ENCODE data around the gene GSK3A. TPM values are rescaled to one million over a fixed set of nuclear protein-coding genes. Genes with fewer than 3 reads are reported as not detected.
A peak's percentile ranks its signal among the peaks of the same experiment; 100 is the strongest.
"Not testable (repeated sequence)": the region's sequence is repeated elsewhere in the genome, so short reads cannot be mapped to it uniquely, and the experiment has no call there.

The GSK3A gene
- total RNA-seq, 1 experiment from 2014 or later = 46.0 TPM

DNA sequence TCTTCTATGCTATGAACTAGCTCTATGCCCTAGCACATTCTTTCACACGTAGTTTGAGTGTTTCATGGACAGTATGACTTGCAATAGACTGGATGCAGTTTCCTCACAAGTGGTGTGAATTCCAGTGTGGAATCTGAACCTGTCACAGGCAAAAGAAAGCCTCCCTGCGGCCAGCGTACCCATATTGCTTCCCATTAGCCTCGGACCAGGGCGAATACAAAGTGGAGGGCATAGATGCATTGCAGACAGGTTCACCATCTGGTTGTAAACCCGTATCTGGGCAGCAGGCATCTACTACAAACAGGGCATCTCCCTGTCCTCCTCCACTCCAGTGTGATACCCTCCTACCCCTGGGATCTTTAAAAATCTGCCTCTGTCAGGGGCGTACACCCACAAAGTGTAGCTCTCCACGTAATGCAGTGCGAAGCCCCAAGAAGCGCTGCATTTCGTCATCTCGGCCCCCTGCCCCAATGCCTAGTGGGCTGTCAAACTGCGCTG lies 25.3 kb upstream of the GSK3A start:
- no peaks in the 10 kb centered on the region for H3K36me3 ChIP-seq (ENCODE audit: control insufficient read depth, insufficient read depth, low read length)
- in situ Hi-C loops (cut with HindIII; ENCODE audit: low pct_unique_long_range_greater_than_20kb, low sequenced_read_pairs) (no loop called here), intact Hi-C loops (cut with micrococcal nuclease; ENCODE audit: unreplicated experiment) (no loop called here)
- BruUV-seq (replicated peaks) = TSS peak; percentile 99
- CTCF ChIA-PET = no interaction called here
- TF ChIP-seq, protein P1, sequence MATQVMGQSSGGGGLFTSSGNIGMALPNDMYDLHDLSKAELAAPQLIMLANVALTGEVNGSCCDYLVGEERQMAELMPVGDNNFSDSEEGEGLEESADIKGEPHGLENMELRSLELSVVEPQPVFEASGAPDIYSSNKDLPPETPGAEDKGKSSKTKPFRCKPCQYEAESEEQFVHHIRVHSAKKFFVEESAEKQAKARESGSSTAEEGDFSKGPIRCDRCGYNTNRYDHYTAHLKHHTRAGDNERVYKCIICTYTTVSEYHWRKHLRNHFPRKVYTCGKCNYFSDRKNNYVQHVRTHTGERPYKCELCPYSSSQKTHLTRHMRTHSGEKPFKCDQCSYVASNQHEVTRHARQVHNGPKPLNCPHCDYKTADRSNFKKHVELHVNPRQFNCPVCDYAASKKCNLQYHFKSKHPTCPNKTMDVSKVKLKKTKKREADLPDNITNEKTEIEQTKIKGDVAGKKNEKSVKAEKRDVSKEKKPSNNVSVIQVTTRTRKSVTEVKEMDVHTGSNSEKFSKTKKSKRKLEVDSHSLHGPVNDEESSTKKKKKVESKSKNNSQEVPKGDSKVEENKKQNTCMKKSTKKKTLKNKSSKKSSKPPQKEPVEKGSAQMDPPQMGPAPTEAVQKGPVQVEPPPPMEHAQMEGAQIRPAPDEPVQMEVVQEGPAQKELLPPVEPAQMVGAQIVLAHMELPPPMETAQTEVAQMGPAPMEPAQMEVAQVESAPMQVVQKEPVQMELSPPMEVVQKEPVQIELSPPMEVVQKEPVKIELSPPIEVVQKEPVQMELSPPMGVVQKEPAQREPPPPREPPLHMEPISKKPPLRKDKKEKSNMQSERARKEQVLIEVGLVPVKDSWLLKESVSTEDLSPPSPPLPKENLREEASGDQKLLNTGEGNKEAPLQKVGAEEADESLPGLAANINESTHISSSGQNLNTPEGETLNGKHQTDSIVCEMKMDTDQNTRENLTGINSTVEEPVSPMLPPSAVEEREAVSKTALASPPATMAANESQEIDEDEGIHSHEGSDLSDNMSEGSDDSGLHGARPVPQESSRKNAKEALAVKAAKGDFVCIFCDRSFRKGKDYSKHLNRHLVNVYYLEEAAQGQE (IDR thresholded peaks at IDR 0.05; ENCODE audit: insufficient read depth in 1 of 2, low read depth in 2 of 2, low read length in 1 of 2) = no peak
- TF ChIP-seq, protein P2, sequence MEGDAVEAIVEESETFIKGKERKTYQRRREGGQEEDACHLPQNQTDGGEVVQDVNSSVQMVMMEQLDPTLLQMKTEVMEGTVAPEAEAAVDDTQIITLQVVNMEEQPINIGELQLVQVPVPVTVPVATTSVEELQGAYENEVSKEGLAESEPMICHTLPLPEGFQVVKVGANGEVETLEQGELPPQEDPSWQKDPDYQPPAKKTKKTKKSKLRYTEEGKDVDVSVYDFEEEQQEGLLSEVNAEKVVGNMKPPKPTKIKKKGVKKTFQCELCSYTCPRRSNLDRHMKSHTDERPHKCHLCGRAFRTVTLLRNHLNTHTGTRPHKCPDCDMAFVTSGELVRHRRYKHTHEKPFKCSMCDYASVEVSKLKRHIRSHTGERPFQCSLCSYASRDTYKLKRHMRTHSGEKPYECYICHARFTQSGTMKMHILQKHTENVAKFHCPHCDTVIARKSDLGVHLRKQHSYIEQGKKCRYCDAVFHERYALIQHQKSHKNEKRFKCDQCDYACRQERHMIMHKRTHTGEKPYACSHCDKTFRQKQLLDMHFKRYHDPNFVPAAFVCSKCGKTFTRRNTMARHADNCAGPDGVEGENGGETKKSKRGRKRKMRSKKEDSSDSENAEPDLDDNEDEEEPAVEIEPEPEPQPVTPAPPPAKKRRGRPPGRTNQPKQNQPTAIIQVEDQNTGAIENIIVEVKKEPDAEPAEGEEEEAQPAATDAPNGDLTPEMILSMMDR (IDR thresholded peaks at IDR 0.05) = no peak
- TF ChIP-seq POLR2AphosphoS5 (IDR thresholded peaks at IDR 0.05; ENCODE audit: low read depth, low read length) (no peak), TCF7L2 (IDR thresholded peaks at IDR 0.05; ENCODE audit: low read depth, low read length) (no peak), SIN3A (IDR thresholded peaks at IDR 0.05; ENCODE audit: borderline replicate concordance, insufficient read depth, low read depth, low read length) (no peak)
- peaks cover 11% of the 10 kb centered on the region for H3K4me1 ChIP-seq (ENCODE audit: control insufficient read depth, insufficient read depth, low read length)
- H3K27me3 ChIP-seq (ENCODE audit: control insufficient read depth, insufficient read depth, low read length) = no peaks in the 10 kb centered on the region
- no peaks in the 10 kb centered on the region for H3K9me3 ChIP-seq (ENCODE audit: control insufficient read depth, insufficient read depth, low read depth, low read length)
- H3K4me3 ChIP-seq (ENCODE audit: low read depth in 2 of 2, low read length in 2 of 2) = peak overlapping the region; percentile 69 to 79
- POLR2A ChIA-PET = no interaction called here
- DNase-seq (ENCODE audit: low read depth, low spot score) = no peak
- no peak for ATAC-seq
- H3K27ac ChIP-seq (ENCODE audit: low read length) = peak overlapping the region; percentile 93

DNA sequence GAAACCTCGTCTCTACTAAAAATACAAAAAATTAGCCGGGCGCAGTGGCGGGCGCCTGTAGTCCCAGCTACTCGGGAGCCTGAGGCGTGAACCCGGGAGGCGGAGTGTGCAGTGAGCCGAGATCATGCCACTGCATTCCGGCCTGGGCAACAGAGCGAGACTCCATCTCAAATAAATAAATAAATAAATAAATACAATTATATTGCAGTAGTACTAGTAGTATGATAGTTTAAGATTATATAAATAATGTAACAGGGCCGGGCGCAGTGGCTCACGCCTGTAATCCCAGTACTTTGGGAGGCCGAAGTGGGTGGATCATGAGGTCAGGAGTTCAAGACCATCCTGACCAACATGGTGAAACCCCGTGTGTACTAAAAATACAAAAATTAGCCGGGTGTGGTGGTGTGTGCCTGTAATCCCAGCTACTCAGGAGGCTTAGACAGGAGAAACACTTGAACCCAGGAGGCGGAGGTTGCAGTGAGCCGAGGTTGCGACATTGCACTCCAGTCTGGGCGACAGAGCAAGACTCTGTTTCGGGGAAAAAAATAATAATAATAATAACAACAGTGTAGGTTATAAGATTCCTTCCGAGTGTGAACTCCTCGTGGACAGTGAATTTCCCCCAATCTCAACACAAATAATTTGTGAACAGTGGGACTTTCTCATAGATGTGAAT lies 24.7 kb upstream of the GSK3A start:
- peak overlapping the region; percentile 93 for H3K27ac ChIP-seq (ENCODE audit: low read length)
- in situ Hi-C loops (cut with HindIII; ENCODE audit: low pct_unique_long_range_greater_than_20kb, low sequenced_read_pairs); H3K27me3 ChIP-seq (ENCODE audit: control insufficient read depth, insufficient read depth, low read length); ATAC-seq; BruUV-seq (replicated peaks); H3K9me3 ChIP-seq (ENCODE audit: control insufficient read depth, insufficient read depth, low read depth, low read length); CTCF ChIA-PET; POLR2A ChIA-PET; H3K36me3 ChIP-seq (ENCODE audit: control insufficient read depth, insufficient read depth, low read length); intact Hi-C loops (cut with micrococcal nuclease; ENCODE audit: unreplicated experiment); DNase-seq (ENCODE audit: low read depth, low spot score): not testable (repeated sequence)
- H3K4me1 ChIP-seq (ENCODE audit: control insufficient read depth, insufficient read depth, low read length) = peaks cover 11% of the 10 kb centered on the region
- H3K4me3 ChIP-seq (ENCODE audit: low read depth in 2 of 2, low read length in 2 of 2) = peak overlapping the region; percentile 69 to 79; a peak in 1 of 4 replicates

DNA sequence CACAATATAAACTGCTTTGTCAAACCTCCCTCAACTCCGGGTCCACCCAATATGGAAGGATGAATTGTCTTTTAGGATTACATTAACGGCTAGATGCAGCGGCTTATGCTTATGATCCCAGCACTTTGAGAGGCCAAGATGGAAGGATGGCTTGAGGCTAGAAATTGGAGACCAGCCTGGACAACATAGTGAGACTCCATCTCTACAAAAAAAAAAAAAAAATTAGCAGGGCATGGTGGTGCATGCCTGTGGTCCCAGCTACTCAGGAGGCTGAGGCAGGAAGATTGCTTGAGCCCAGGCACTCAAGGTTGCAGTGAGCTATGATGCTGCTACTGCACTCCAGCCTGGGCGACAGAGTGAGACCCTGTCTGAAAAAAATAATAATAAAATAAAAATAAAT lies 23.7 kb upstream of the GSK3A start:
- H3K27ac ChIP-seq (ENCODE audit: low read length); in situ Hi-C loops (cut with HindIII; ENCODE audit: low pct_unique_long_range_greater_than_20kb, low sequenced_read_pairs); H3K9me3 ChIP-seq (ENCODE audit: control insufficient read depth, insufficient read depth, low read depth, low read length); POLR2A ChIA-PET; H3K4me3 ChIP-seq (ENCODE audit: low read depth in 2 of 2, low read length in 2 of 2); CTCF ChIA-PET; ATAC-seq; H3K36me3 ChIP-seq (ENCODE audit: control insufficient read depth, insufficient read depth, low read length); DNase-seq (ENCODE audit: low read depth, low spot score); intact Hi-C loops (cut with micrococcal nuclease; ENCODE audit: unreplicated experiment); H3K27me3 ChIP-seq (ENCODE audit: control insufficient read depth, insufficient read depth, low read length); BruUV-seq (replicated peaks): not testable (repeated sequence)
- H3K4me1 ChIP-seq (ENCODE audit: control insufficient read depth, insufficient read depth, low read length) = peaks cover 11% of the 10 kb centered on the region

All from Panc1 (cell line).